ENCODE measurements around the gene P3H2. TPM values are rescaled to one million over a fixed set of nuclear protein-coding genes. Genes with fewer than 3 reads are reported as not detected.

Gene P3H2
- total and polyA plus RNA-seq, 2 of the 4 experiments (the other 2 are of a cell fraction) = 54.7 to 64.3 TPM

GRCh38 chr3:190038050-190038933, 82.4 kb downstream of the P3H2 start:
- Histone ChIP-seq H3K4me2 (ENCODE audit: low read depth, low read length) (peak overlapping the region; percentile 41), H4K91ac (ENCODE audit: insufficient read depth, low read depth, low read length) (no peak overlapping the region), H2BK5ac (ENCODE audit: low read depth, low read length, poor library complexity, severe bottlenecking) (peak overlapping the region; percentile 68), H3K4me3 (ENCODE audit: insufficient read depth, low read depth, low read length) (no peak overlapping the region), H3K27ac (ENCODE audit: insufficient read depth, low read length) (no peak overlapping the region), H3K4me1 (ENCODE audit: control insufficient read depth, insufficient read depth, low read length) (peaks cover 6% of the 10 kb centered on the region; the same call in 1 of the 2 replicates), H2BK120ac (ENCODE audit: low read depth, low read length) (no peak overlapping the region), H3K27me3 (ENCODE audit: control insufficient read depth, insufficient read depth, low read length) (no peaks in the 10 kb centered on the region), H2BK20ac (ENCODE audit: low read depth, low read length) (0 out of 2 replicates have a peak overlapping the region, but pooled peaks have one; percentile 30), H4K5ac (ENCODE audit: low read depth, low read length) (no peak overlapping the region), H3K79me1 (ENCODE audit: low read depth in 1 of 2, low read length in 2 of 2) (peaks cover 6 to 50% of the 10 kb centered on the region in 2 experiments; a peak in 2 of 4 replicates), H3K36me3 (ENCODE audit: control insufficient read depth, insufficient read depth, low read length) (no peaks in the 10 kb centered on the region), H2BK15ac (ENCODE audit: low read depth, low read length) (no peak overlapping the region), H2AK9ac (replicated peaks; ENCODE audit: low read depth, low read length, poor library complexity) (no peak overlapping the region), H3K14ac (replicated peaks; ENCODE audit: low read depth, low read length) (no peak overlapping the region), H4K20me1 (ENCODE audit: insufficient read depth, low read length) (peaks cover 3% of the 10 kb centered on the region; the same call in 1 of the 2 replicates), H3K9me1 (ENCODE audit: insufficient read depth, low read length) (peaks cover 3% of the 10 kb centered on the region; the same call in 1 of the 2 replicates), H2AK5ac (ENCODE audit: low read depth, low read length) (no peak overlapping the region), H4K8ac (ENCODE audit: low read depth in 2 of 2, low read length in 2 of 2) (no peak overlapping the region), H3K9me3 (ENCODE audit: control insufficient read depth, insufficient read depth, low read length) (no peaks in the 10 kb centered on the region), H3K9ac (ENCODE audit: low read depth, low read length) (no peak overlapping the region), H3K18ac (ENCODE audit: low read depth, low read length) (no peak overlapping the region), H3K23ac (ENCODE audit: low read depth, low read length) (no peak overlapping the region), H3K4ac (ENCODE audit: low read depth, low read length) (no peak overlapping the region), H3K56ac (ENCODE audit: extremely low read depth, insufficient read depth, low read length) (no peak overlapping the region), H2AFZ (replicated peaks; ENCODE audit: low read length, poor library complexity) (no peak overlapping the region)
- WGBS, 2 experiments (ENCODE audit: extremely low coverage in 2 of 2, insufficient read length in 1 of 2) = no CpG with 5 or more reads among the region's 6 CpGs
- DNase-seq = peak; percentile 88
- ChIA-PET CTCF (interaction anchor here (0.6 to 1.0 kb wide), 11 partner anchors 11 to 904 kb away, joined by 3 to 9 read pairs (median 4); partner anchors contain the start of gene P3H2), POLR2A (ENCODE audit: unreplicated experiment) (interaction anchor here (0.6 to 0.7 kb wide), 2 partner anchors 513 to 612 kb away, joined by 4 read pairs; no protein-coding TSS in a partner anchor)
- dilution Hi-C loops (cut with HindIII; ENCODE audit: low sequenced_read_pairs, unreplicated experiment) (no loop called here), intact Hi-C loops (cut with micrococcal nuclease) (no loop called here), in situ Hi-C loops (cut with MboI; ENCODE audit: low sequenced_read_pairs) (no loop called here)
- no TSS peak for BruUV-seq (replicated peaks)
- TF ChIP-seq CEBPB (IDR thresholded peaks at IDR 0.05; ENCODE audit: low read depth, low read length) (peak; percentile 95), MAZ (IDR thresholded peaks at IDR 0.05; ENCODE audit: borderline replicate concordance, low read depth, low read length) (no peak)
- ATAC-seq (ENCODE audit: low read depth) = peak; percentile 78

Measured in IMR-90 (cell line).